Measurements from ENCODE around the gene THEM5. TPM values are rescaled to one million over a fixed set of nuclear protein-coding genes. Genes with fewer than 3 reads are reported as not detected.
A peak's percentile ranks its signal among the peaks of the same experiment; 100 is the strongest.

Gene THEM5
- polyA plus RNA-seq, 3 donors, result not detected

DNA sequence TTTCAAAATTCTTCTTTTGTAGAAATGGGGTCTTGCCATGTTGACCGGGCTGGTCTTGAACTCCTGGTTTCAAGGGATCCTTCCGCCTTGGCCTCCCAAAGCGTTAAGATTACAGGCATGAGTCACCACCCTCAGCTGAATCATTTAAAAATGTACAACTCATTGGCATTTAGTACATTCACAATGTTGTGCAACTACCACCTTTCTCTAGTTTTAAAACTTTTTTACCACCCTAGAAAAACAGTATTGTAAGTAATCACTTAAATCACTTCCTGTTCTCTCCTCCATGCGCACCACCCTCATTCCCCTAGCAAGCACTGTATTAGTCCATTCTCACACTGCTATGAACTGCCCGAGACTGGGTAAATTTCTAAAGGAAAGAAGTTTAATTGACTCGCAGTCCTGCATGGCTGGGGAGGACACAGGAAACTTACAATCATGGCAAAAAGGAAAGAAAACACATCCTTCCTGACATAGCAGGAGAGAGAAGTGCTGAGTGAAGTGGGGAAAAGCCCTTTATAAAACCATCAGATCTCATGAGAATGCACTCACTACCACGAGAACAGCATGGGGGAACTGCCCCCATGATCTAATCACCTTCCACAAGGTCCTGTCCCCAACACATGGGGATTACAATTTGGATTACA, 14.4 kb upstream of the THEM5 start:
- peak overlapping the region in 1 of 2 donors; percentile 11 for H3K4me3 Mint-ChIP-seq
- Histone ChIP-seq H2AFZ (ENCODE audit: insufficient read depth, low read depth, low read length, poor library complexity, severe bottlenecking) (no peak overlapping the region), H3K9me3 (replicated peaks in 1 of 2; ENCODE audit: control insufficient read depth in 1 of 2, insufficient read depth in 1 of 2, low read length in 2 of 2) (no peaks in the 10 kb centered on the region), H3K9ac (ENCODE audit: insufficient read depth, low read length, poor library complexity, severe bottlenecking) (no peak overlapping the region), H3K4me1 (ENCODE audit: control insufficient read depth in 1 of 2, insufficient read depth in 2 of 2, low read length in 2 of 2) (peaks cover 20 to 24% of the 10 kb centered on the region in 2 donors), H3K4me2 (replicated peaks; ENCODE audit: extremely low read depth, low read length, poor library complexity, severe bottlenecking) (no peak overlapping the region), H3K79me2 (ENCODE audit: insufficient read depth, low read length) (no peaks in the 10 kb centered on the region), H4K20me1 (ENCODE audit: insufficient read depth, low read length) (no peaks in the 10 kb centered on the region), H3K4me3 (replicated peaks in 1 of 3; ENCODE audit: low read depth in 2 of 3, low read length in 3 of 3) (no peak overlapping the region), H3K36me3 (replicated peaks in 1 of 2; ENCODE audit: control insufficient read depth in 1 of 2, insufficient read depth in 2 of 2, low read length in 2 of 2) (no peaks in the 10 kb centered on the region), H3K27ac (ENCODE audit: low read depth in 1 of 2, low read length in 2 of 2) (peak overlapping the region; percentile 41 to 79), H3K27me3 (ENCODE audit: control insufficient read depth in 2 of 2, insufficient read depth in 2 of 2, low read length in 2 of 2) (no peaks in the 10 kb centered on the region)
- H3K4me1 Mint-ChIP-seq, result peaks cover 20% of the 10 kb centered on the region
- peak; percentile 73 to 92 (median 86) for DNase-seq
- peak overlapping the region; percentile 83 to 95 (median 89) for H3K27ac Mint-ChIP-seq
- peaks cover 0 to 4% (median 0%) of the 10 kb centered on the region in 7 donors for H3K9me3 Mint-ChIP-seq
- H3K27me3 Mint-ChIP-seq (ENCODE audit: low read depth in 3 of 3), result peaks cover 4 to 7% (median 6%) of the 10 kb centered on the region in 3 donors
- no peaks in the 10 kb centered on the region for H3K36me3 Mint-ChIP-seq
- TF ChIP-seq, protein P1, sequence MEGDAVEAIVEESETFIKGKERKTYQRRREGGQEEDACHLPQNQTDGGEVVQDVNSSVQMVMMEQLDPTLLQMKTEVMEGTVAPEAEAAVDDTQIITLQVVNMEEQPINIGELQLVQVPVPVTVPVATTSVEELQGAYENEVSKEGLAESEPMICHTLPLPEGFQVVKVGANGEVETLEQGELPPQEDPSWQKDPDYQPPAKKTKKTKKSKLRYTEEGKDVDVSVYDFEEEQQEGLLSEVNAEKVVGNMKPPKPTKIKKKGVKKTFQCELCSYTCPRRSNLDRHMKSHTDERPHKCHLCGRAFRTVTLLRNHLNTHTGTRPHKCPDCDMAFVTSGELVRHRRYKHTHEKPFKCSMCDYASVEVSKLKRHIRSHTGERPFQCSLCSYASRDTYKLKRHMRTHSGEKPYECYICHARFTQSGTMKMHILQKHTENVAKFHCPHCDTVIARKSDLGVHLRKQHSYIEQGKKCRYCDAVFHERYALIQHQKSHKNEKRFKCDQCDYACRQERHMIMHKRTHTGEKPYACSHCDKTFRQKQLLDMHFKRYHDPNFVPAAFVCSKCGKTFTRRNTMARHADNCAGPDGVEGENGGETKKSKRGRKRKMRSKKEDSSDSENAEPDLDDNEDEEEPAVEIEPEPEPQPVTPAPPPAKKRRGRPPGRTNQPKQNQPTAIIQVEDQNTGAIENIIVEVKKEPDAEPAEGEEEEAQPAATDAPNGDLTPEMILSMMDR (IDR thresholded peaks at IDR 0.05), result no peak
- intact Hi-C loops (cut with micrococcal nuclease), result no loop called here
- 0% methylated on average over 2 of the region's 7 CpGs for WGBS (ENCODE audit: insufficient coverage)

DNA sequence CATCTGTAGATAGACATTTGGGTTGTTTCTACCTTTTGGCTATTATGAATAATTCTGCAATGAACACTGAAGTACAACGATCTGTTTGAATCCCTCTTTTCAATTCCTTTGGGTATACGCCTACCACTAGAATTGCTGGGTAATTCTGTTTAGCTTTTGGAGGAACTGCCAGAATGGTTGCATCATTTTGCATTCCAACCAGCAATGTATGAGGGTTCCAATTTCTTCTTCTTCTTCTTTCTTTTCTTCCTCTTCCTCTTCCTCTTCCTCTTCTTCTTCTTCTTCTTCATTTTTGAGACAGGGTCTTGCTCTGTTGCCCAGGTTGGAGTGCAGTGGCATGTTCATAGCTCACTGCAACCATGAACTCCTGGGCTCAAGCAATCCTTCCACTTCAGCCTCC, 13.8 kb upstream of the THEM5 start:
- no peaks in the 10 kb centered on the region for H3K9me3 ChIP-seq (replicated peaks in 1 of 2; ENCODE audit: control insufficient read depth in 1 of 2, insufficient read depth in 1 of 2, low read length in 2 of 2)
- H3K27me3 ChIP-seq (ENCODE audit: control insufficient read depth in 2 of 2, insufficient read depth in 2 of 2, low read length in 2 of 2), result no peaks in the 10 kb centered on the region
- Mint-ChIP-seq H3K27me3 (ENCODE audit: low read depth in 3 of 3) (peaks cover 4 to 7% (median 6%) of the 10 kb centered on the region in 3 donors), H3K4me3 (peak overlapping the region in 1 of 2 donors; percentile 53), H3K27ac (peak overlapping the region; percentile 83 to 95 (median 88)), H3K4me1 (peaks cover 21% of the 10 kb centered on the region), H3K36me3 (no peaks in the 10 kb centered on the region), H3K9me3 (peaks cover 0 to 5% (median 0%) of the 10 kb centered on the region in 7 donors)
- WGBS (ENCODE audit: insufficient coverage), result no CpG with 5 or more reads among the region's 2 CpGs
- H3K27ac ChIP-seq (ENCODE audit: low read depth in 1 of 2, low read length in 2 of 2), result peak overlapping the region; percentile 41 to 79
- H3K4me3 ChIP-seq (replicated peaks in 1 of 3; ENCODE audit: low read depth in 2 of 3, low read length in 3 of 3), result no peak overlapping the region
- H4K20me1 ChIP-seq (ENCODE audit: insufficient read depth, low read length), result no peaks in the 10 kb centered on the region
- H3K9ac ChIP-seq (ENCODE audit: insufficient read depth, low read length, poor library complexity, severe bottlenecking), result no peak overlapping the region
- H3K79me2 ChIP-seq (ENCODE audit: insufficient read depth, low read length), result no peaks in the 10 kb centered on the region
- H3K36me3 ChIP-seq (replicated peaks in 1 of 2; ENCODE audit: control insufficient read depth in 1 of 2, insufficient read depth in 2 of 2, low read length in 2 of 2), result no peaks in the 10 kb centered on the region
- H3K4me2 ChIP-seq (replicated peaks; ENCODE audit: extremely low read depth, low read length, poor library complexity, severe bottlenecking), result no peak overlapping the region
- intact Hi-C loops (cut with micrococcal nuclease), result no loop called here
- DNase-seq, result peak in 2 of 3 donors; percentile 23 to 75
- H2AFZ ChIP-seq (ENCODE audit: insufficient read depth, low read depth, low read length, poor library complexity, severe bottlenecking), result no peak overlapping the region
- peaks cover 20 to 22% of the 10 kb centered on the region in 2 donors for H3K4me1 ChIP-seq (ENCODE audit: control insufficient read depth in 1 of 2, insufficient read depth in 2 of 2, low read length in 2 of 2)
- TF ChIP-seq, protein P1 (IDR thresholded peaks at IDR 0.05), result no peak
